HG03378 (cell line): ENCODE results near the gene PLXDC2.
"Not testable (repeated sequence)": the region's sequence is repeated elsewhere in the genome, so short reads cannot be mapped to it uniquely, and the experiment has no call there.

Source experiments
- ATAC-seq: cut with Tn5 transposase; IDR thresholded peaks from one replicate; pipeline ENCODE4 v1.9.1; 2021; ENCODE audit warnings: mild to moderate bottlenecking, moderate library complexity; ENCODE audit not compliant: unreplicated experiment

PLXDC2 gene

GRCh38 chr10:19816411-19817230, at the start of gene PLXDC2:
TSS of gene PLXDC2 (plus strand) at chr10:19816432.
- ATAC-seq, result peak; percentile 48

- no peak for ATAC-seq
These were observed 48.4 kb upstream of the PLXDC2 start for GRCh38 chr10:19767876-19768275.

GRCh38 chr10:19769826-19770225, 46.4 kb upstream of the PLXDC2 start:
- ATAC-seq, result not testable (repeated sequence)

GRCh38 chr10:19772972-19773371, 43.3 kb upstream of the PLXDC2 start:
- ATAC-seq, result no peak

GRCh38 chr10:19775296-19775695, 40.9 kb upstream of the PLXDC2 start:
- no peak for ATAC-seq

- no peak for ATAC-seq
These were observed 38.4 kb upstream of the PLXDC2 start for GRCh38 chr10:19777806-19778205.

GRCh38 chr10:19778996-19779395, 37.2 kb upstream of the PLXDC2 start:
- ATAC-seq, result no peak

- no peak for ATAC-seq
These were observed 33.7 kb upstream of the PLXDC2 start for GRCh38 chr10:19782430-19783089.

- no peak for ATAC-seq
These were observed 32.5 kb upstream of the PLXDC2 start for GRCh38 chr10:19783721-19784120.

- ATAC-seq, result no peak
These were observed 30.9 kb upstream of the PLXDC2 start for GRCh38 chr10:19785366-19785765.

GRCh38 chr10:19788075-19788686, 28.1 kb upstream of the PLXDC2 start:
- peak; percentile 60 for ATAC-seq

GRCh38 chr10:19788902-19789301, 27.3 kb upstream of the PLXDC2 start:
- ATAC-seq, result no peak

GRCh38 chr10:19789607-19790006, 26.6 kb upstream of the PLXDC2 start:
- ATAC-seq, result no peak

- ATAC-seq, result no peak
These were observed 25.2 kb upstream of the PLXDC2 start for GRCh38 chr10:19791032-19791431.

GRCh38 chr10:19795684-19796083, 20.5 kb upstream of the PLXDC2 start:
- no peak for ATAC-seq

- no peak for ATAC-seq
These were observed 16.1 kb upstream of the PLXDC2 start for GRCh38 chr10:19800161-19800560.

GRCh38 chr10:19801369-19801768, 14.9 kb upstream of the PLXDC2 start:
- no peak for ATAC-seq

GRCh38 chr10:19803676-19804075, 12.6 kb upstream of the PLXDC2 start:
- no peak for ATAC-seq

- no peak for ATAC-seq
These were observed 6.8 kb upstream of the PLXDC2 start for GRCh38 chr10:19809481-19809880.

- no peak for ATAC-seq
These were observed 4.7 kb upstream of the PLXDC2 start for GRCh38 chr10:19811540-19811939.

- ATAC-seq, result no peak
These were observed 3.3 kb upstream of the PLXDC2 start for GRCh38 chr10:19812976-19813375.
